NCI-H2029 treated with DMSO at 0.1 percent for 48 hours (cell line): ENCODE measurements around the gene BMERB1.
"Not testable (repeated sequence)": the region's sequence is repeated elsewhere in the genome, so short reads cannot be mapped to it uniquely, and the experiment has no call there.

Experiments used
- DNase-seq: peaks from one replicate; lab custom pipeline; 2025; lab: John Stamatoyannopoulos, UW

Gene BMERB1

DNA sequence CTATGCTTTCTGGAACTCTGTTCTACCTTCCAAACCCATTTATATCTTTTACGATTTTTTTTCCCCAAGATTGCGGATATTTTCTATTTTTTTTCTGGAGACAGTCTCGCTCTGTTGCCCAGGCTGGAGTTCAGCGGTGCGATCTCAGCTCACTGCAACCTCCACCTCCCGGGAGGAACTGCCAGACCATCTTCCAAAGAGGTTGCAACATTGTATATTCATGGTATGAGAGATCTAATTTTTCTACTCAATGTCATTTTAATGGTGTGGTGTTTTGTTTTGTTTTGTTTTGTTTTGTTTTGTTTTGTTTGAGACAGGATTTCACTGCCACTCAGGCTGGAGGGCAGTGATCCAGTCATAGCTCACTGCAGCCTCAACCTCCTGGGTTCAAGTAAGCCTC lies 8.5 kb upstream of the BMERB1 start:
- no peak for DNase-seq

DNA sequence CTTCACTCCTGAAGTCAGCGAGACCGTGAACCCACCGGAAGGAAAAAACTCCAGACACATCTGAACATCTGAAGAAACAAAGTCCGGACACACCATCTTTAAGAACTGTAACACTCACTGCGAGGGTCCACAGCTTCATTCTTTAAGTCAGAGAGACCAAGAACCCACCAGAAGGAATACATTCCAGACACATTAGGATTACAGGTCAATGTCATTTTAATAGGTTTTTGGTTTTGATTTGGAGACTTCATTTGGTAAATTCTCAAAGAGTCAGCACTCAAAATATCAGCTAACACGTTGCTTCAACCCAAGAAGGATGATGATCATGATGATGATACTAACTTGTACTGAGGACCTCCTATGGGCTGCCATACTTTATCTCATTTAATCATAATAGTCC lies 7.6 kb upstream of the BMERB1 start:
- no peak for DNase-seq

DNA sequence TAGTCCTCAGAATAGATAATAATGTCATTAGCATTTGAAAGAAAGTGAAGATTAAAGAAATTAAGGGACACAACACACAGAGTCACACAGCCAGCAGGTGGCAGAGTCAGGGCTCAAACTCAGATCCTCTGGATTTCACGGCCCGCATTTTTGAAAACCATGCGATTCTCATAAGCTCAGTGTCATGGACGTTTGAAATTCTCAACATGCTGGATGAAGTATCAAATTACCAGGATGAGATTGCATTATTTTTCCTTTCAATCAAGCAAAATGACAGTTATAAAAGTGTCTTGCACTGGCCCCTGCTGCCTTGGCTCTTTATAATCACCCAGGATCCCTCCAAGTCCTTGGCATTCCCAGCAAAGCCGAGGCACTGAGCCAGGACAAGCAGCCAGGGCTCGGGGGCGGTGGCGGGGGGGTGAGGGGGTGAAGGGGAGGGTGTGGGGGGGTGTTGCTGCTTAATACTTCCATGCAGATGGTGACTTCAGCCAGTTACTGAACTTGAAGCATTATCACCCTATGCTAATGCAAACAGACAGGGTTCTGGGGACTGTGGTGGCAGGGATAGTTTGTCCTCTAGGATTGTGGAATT lies 6.6 kb upstream of the BMERB1 start:
- DNase-seq = peak; percentile 22

DNA sequence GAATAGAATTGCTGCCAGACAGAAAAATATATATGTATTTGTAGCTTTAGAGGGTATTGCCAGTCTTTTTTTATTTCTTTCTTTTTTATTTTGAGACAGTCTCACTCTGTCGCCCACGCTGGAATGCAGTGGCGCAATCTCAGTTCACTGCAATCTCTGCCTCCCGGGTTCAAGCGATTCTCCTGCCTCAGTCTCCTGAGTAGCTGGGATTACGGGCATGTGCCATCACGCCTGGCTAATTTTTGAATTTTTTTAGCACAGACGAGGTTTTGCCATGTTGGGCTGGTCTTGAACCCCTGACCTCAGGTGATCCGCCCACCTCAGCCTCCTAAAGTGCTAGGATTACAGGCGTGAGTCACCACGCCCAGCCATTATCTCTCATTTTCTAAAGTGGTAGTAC lies 3.5 kb upstream of the BMERB1 start:
- not testable (repeated sequence) for DNase-seq

DNA sequence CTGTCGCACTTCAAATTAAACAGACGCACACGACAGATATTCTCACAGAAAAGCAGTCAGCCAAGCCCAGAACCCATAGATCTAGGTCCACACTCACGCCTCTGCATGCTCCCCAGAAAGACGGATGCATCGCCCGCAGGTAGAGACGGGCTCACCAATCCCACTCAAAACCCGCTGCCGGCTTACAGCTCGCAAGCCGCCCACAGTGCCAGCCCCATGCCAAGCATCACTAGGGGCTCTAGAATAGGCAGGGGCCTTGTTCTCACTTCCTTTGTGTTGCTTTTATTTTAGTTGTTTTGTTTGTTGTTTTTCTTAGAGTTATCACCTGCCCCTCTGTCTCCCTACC lies 336 bp upstream of the BMERB1 start:
- no peak for DNase-seq

DNA sequence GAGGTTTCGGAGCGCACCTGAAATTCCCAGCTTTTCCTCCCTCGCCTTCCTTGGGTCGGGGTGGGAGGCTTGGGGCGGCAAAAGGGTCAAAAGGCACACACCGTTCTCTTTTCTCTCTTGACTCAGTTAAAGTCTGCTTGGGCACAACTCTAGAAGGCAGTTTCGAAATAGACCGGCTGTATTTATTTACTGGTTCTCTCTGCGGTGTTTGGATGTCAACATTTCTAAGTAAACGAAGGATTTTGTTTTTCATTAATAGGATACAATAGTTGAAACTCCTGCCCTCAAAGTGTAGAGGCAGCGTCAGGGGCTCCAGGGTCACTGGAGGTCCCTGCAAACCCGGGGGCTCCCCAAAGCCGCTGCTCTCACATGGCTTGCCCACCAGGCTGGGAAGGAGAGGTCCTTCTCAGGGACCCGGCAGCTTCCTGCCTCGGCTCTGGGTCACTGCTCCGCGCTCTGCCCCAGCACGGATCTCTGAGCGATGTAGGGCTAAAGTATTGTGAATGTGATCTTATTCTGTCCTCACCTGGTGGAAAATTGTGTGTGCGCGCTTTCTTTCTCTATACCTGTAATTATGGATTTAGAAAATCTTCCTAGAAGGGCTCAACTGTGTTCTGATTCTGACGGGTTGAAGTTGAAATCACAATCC lies 952 bp downstream of the BMERB1 start:
- no peak for DNase-seq

DNA sequence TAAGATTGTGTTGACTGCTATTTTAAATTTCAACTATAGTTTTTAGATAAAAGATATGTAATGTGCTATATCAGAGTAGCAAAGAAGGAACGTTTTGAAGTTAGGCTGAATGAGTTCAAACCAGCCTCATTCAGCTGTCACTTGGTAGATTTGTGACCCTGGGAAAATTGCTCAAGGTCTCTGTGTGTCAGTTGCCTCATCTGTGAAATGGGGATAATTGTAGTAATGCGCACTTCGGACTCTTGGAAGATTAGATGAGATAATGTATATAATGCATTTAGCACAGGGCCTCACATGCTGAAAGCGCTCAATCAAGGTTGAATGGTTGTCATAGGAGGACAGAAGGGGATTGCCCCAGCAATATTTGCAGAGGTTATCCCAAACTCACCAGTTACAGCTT lies 4.7 kb downstream of the BMERB1 start:
- DNase-seq = no peak

DNA sequence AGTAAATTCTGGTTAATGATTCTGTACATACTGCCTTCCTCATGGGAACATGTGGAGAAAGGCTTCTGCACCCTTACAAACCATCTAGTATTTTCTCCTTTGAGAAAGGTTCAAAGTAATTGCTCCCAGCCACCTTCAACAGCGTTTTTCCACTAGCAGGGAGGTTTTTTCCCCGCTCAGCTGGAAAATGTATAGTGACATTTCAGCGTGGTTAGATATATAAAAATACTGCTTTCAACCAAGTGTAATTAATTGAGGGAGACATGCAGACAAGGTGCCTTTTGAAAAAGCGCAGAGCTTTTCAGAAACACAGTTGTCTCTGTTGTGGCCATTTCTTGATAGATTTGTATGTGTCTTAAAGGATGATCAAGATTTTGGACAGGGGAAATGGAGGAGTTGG lies 5.1 kb downstream of the BMERB1 start:
- DNase-seq = no peak

DNA sequence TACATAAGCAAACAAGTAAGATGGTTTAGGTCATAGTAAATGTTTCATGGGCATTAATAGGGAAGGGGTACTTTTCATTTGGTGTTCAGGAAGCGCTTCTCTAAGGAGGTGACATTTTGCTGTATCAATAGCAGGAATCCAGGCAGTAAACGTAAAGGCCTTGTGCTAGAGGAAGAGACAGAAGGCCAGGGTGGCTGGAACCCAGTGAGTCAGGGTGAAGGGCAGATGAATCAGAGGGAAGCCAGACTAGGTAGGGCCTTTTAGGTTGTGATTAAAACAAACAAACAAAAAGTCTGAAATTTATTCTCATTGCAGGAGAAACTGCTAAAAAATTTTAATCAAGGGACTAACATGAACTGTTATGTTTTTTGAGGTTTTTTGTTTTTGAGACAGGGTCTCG lies 6.5 kb downstream of the BMERB1 start:
- no peak for DNase-seq

DNA sequence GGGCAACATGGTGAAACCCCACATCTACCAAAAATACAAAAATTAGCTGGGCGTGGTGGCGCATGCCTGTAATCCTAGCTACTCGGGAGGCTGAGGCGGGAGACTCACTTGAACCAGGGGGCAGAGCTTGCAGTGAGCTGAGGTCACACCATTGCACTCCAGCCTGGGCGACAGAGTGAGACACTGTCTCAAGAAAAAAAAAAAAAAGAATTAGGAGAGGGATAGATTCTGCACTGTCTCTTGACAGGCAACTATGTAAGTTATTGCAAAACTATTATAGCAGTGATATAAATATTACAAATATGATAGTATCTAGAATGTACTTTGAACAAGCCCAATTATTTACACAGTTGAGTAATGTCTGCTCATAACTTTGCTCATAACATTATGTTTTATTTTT lies 7.8 kb downstream of the BMERB1 start:
- DNase-seq = not testable (repeated sequence)

DNA sequence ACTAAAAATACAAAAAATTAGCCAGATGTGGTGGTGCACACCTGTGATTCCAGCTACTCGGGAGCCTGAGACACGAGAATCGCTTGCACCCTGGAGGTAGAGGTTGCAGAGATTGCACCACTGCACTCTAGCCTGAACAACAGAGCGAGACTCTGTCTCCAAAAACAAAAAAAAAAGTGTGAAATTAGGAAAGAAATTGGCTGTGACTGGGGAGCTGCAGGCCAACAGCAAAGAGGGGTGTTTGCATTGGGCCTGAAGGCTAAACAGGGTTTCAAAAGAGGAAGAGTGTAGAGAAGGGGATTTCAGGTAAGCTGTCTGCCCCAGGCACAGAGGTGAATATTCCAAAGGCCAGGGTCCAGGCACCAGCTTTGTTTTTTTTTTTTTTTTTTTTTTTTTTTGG lies 9.4 kb downstream of the BMERB1 start:
- DNase-seq = no peak

DNA sequence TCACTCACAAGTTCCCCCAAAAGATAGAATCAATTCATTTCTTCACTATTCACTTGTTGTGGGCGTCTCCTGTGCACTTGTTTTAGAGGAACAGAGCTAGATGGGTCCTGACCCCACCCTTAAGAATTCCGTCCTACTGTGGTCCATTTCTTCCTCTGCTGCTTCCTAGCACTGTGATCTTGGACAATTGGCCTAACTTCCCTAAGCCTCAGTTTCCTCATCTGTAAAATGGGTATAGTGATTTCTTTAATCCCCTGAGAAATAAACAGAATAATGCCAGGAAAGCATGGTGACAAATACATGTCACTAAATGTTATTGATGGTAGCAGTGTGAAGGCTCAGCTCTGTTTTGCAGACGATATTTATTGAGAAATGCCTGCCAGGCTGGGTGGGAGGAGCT lies 9.9 kb downstream of the BMERB1 start:
- no peak for DNase-seq

DNA sequence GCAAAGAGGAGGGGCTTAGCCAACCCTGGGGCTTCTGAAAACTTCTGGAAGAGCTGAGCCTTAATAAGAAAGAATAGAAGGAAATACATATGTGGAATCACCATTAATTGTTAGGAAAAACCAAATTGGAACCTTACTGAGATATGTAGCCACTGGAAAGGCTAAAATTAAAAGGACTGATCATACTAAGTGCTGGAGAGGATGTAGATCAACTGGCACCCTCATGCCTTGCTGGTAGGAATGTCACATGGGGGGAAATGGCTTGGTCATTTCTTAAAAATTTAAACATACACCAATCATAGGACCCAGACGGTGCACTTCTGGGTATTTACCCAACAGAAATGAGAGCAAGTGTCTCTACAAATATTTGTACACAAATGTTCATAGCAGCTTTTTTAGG lies 11.1 kb downstream of the BMERB1 start:
- DNase-seq = no peak

DNA sequence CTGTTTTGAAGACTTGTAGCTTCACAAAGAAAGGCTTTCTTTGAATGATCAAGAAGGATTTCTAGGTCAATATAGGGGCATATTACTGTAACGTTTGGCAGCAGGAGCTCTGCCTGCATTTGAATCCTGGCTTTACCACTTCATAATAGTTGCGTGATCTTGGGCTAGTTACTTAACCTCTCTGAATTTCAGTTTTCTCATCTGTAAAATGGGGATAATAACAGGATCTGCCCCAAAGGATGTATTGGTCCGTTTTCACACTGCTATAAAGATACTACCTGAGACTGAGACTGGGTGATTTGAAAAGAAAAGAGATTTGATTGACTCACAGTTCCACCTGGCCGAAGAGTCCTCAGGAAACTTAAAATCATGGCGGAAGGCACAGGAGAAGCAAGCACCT lies 12.5 kb downstream of the BMERB1 start:
- DNase-seq = no peak

DNA sequence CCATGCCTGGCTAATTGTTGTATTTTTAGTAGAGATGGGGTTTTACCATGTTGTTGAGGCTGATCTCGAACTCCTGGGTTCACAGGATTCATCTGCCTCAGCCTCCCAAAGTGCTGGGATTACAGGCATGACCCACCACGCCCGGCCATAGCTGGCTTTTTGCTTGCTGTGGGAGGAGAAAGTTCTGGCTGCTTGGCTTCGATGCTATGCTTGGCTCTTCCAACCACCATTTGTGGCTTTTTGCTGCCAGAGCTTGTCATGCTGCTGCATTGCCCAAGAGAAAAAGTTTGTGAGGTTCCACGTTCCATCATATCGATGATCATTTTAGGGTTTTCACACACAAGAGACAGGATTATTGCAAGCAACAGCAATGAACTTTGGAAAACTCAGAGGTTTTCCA lies 16.2 kb downstream of the BMERB1 start:
- no peak for DNase-seq

DNA sequence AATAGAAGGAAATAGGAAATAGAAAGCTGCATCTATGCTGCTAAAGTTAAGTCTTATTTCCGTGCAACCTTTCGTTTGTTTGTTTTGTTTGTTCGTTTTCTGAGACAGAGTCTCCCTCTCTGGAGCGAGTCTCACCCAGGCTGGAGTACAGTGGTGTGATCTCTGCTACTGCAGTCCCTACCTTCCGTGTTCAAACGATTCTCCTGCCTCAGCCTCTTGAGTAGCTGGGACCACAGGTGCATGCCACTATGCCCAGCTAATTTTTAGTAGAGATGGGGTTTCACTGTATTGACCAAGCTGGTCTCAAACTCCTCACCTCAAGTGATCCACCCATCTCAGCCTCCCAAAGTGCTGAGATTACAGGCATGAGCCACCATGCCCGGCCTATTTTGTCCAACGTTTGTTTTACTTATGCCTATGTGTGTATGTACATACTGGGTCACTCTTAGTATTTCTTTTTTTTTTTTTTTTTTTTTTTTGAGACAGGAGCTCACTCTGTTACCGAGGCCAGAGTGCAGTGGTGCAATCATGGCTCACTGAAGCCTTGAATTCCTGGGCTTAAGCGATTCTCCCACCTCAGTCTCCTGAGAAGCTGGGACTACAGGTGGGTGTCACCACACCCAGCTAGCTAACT lies 16.8 kb downstream of the BMERB1 start:
- DNase-seq = no peak

DNA sequence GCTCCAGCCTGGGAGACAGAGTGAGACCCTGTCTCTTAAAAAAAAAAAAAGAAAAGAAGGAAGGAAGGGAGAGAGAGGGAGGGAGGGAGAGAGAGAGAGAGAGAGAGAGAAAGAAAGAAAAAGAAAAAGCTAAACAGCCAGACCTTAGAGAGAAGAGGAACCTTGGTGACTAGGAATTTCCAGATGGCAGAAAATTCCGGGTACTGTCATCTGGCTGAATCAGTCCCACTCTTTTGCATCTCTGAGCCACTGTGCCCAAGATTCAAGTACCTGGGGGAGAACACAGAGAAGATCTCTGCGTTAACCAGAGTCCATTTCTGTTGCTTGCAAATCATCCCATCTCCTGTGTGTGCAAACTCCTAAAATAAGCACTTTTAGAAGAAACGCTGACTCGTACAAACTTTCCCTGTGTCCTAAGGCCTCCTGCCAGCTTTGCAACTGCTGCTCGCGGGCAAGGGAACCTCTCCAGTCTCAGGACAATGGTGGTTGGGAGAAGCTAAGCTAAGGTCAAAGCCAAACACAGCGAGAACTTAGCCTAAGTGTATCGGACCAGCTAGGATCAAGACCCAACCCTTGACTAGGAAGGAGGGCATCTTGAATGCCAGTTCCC lies 18.0 kb downstream of the BMERB1 start:
- no peak for DNase-seq

DNA sequence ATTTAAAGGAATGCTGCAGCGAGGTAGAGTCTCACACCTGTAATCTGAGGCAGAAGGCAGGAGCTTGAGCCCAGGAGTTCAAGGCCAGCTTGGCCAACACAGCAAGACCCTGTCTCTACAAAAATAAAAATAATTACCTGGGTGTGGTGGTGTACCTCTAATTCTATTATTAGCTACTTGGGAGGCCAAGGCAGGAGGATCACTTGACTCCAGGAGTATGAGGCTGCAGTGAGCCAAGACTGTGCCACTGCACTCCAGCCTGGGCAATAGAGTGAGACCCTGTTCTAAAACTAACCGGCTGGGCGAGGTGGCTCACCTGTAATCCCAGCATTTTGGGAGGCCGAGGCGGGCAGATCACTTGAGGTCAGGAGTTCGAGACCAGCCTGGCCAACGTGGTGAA lies 18.9 kb downstream of the BMERB1 start:
- DNase-seq = not testable (repeated sequence)

DNA sequence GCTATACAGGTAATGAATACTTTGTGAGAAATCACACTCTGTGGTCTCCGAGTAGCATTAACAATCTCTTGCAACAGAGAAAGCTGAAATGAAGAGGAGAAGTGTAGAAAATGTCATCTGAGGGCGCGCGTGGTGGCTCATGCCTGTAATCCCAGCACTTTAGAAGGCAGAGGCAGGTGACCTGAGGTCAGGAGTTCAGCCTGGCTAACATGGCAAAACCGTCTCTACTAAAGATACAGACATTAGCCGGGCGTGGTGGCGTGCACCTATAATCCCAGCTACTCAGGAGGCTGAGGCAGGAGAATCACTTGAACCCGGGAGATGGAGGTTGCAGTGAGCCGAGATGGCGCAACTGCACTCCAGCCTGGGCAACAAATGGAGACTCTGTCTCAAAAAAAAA lies 20.5 kb downstream of the BMERB1 start:
- DNase-seq = not testable (repeated sequence)

DNA sequence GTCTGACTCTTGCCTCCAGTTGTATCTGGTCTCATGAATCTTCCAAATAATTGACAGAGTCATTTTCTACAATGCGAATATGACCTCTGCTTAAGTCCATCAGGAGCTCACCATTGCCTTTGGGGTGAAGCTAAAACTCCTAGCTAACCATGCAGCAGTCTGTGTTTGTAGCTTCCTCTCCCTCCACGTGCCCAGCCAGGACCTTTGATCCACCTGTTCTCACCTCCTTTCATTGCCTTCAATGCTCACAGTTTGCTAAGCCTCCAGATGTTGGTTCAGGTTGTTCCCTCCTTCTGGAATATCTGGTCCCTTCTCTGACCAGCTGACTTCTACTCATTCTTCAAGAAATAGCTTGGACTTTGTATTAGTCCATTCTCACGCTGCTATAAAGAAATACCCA lies 23.0 kb downstream of the BMERB1 start:
- no peak for DNase-seq

DNA sequence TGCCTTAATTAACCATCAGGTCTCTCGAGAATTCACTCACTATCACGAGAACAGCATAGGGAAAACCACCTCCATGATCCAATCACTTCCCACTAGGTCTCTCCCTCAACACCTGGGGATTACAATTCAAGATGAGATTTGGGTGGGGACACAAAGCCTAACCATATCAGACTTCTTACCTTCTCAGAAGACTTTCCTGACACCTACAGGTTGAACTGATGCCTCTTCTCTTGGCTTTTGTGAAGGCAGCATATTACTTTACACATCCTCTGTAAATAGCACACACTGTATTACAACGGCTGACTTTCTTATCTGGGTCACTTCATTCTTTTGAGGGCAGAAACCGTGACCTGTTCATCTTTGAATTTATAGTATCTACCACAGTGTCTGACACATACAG lies 23.6 kb downstream of the BMERB1 start:
- no peak for DNase-seq

DNA sequence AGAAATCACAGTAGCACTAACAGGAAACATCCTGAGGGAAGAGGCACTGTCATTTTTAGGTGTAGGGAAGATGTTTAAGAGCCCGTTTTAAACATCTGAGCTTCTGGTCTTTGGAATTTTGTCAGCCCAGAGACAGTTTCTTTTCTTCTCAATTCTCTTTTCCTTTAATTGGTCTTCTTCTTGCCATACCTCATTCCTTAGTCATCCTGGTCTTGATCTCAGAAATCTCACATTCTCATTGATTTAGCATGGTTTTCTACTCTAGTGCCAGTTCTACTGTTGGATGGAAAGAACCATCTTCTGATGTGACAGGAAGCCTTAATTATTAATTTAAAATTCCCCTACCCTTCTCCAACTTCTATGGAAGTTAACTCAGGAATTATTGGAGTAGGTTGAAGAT lies 25.4 kb downstream of the BMERB1 start:
- DNase-seq = no peak

DNA sequence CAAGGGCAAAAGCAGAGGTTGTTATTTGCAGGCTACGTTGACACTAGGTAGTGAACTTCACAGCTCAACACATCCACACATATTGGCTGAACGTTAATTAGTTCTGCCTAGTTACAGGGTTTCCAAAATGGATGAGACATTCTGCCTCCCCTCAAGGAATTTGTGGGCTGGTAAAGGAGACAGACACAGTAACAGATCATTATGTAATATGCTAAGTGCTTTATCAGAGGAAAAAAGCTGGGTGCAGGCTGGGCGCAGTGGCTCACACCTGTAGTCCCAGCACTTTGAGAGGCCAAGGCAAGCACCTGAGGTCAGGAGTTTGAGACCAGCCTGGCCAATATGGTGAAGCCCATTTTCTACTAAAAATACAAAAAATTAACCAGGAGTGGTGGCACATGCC lies 26.2 kb downstream of the BMERB1 start:
- no peak for DNase-seq

DNA sequence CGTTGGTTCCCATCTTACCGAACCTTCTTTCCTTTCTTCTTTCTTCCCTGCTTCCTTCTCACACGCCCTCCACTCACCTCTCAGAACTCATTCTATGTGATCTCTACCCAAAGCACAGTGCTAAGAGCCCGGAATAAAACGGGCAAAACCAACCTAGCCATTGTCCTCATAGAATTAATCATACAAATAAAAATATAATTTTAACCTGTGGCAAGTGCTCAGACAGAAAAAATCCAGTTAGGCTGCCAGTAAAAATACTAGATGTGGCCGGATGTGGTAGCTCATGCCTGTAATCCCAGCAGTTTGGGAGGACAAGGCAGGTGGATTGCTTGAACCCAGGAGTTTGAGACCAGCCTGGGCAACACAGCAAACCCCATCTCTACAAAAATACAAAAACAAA lies 27.0 kb downstream of the BMERB1 start:
- no peak for DNase-seq
